Osteoblast (primary cell): ENCODE results near the gene DBN1. TPM values are rescaled to one million over a fixed set of nuclear protein-coding genes. Genes with fewer than 3 reads are reported as not detected.

Source experiments
- DNase-seq: peaks from one replicate; pipeline ENCODE4 v3.0.0; 2011; ENCODE audit warnings: low spot score, mixed read lengths; ENCODE audit not compliant: insufficient read length; ENCODE audit errors: missing footprints
- H2AFZ ChIP-seq: 2 replicates; pipeline ENCODE4 v1.6.0; 2011; ENCODE audit warnings: mild to moderate bottlenecking, low read length
- H3K27ac ChIP-seq: 2 replicates; pipeline ENCODE4 v1.5.1; 2011; ENCODE audit warnings: mild to moderate bottlenecking, low read depth, low read length, moderate library complexity
- H3K27me3 ChIP-seq: 2 replicates; pipeline ENCODE4 v1.6.0; 2012; ENCODE audit warnings: mild to moderate bottlenecking, control low read depth, inconsistent platforms, low read length, moderate library complexity; ENCODE audit not compliant: insufficient read depth
- H3K36me3 ChIP-seq: 2 replicates; pipeline ENCODE4 v1.5.1; 2011; ENCODE audit warnings: mild to moderate bottlenecking, low read length, control low read depth, moderate library complexity; ENCODE audit not compliant: insufficient read depth
- H3K4me1 ChIP-seq: 2 replicates; pipeline ENCODE4 v1.5.1; 2011; ENCODE audit warnings: mild to moderate bottlenecking, low read length, control low read depth, moderate library complexity; ENCODE audit not compliant: insufficient read depth
- H3K4me2 ChIP-seq: 2 replicates; pipeline ENCODE4 v1.6.0; 2011; ENCODE audit warnings: mild to moderate bottlenecking, low read length; ENCODE audit not compliant: insufficient read depth
- H3K4me3 ChIP-seq: fragments of 200-600 bp; sonication (generic); 3 replicates; pipeline ENCODE4 v1.5.1; 2012; ENCODE audit warnings: mild to moderate bottlenecking, low read length, inconsistent platforms; ENCODE audit not compliant: insufficient read depth
- H3K79me2 ChIP-seq: 2 replicates; pipeline ENCODE4 v1.6.0; 2012; ENCODE audit warnings: mild to moderate bottlenecking, low read length, control low read depth, inconsistent platforms; ENCODE audit not compliant: insufficient read depth
- H3K9me3 ChIP-seq: 2 replicates; pipeline ENCODE4 v1.5.1; 2011; ENCODE audit warnings: low read depth, low read length, control low read depth
- H4K20me1 ChIP-seq: 2 replicates; pipeline ENCODE4 v1.6.0; 2012; ENCODE audit warnings: mild to moderate bottlenecking, low read length, control low read depth; ENCODE audit not compliant: insufficient read depth
- total RNA-seq: library from RNA; depleted of rRNA; stranded (reverse); fragments of >200 nt; gene quantifications from 2 replicates; pipeline ENCODE4 v1.2.3, GENCODE V29; 2012
- TF ChIP-seq, protein P1 (sequence below): IDR thresholded peaks from 2 replicates; pipeline ENCODE4 v1.5.1; 2011; ENCODE audit warnings: mild to moderate bottlenecking, low read depth, low read length, moderate library complexity; ENCODE audit errors: extremely low read depth

The DBN1 gene
- total RNA-seq, 1 donor, result 139 TPM

- H3K4me1 ChIP-seq, result peaks cover 36% of the 10 kb centered on the region
- H3K9me3 ChIP-seq, result no peaks in the 10 kb centered on the region
- TF ChIP-seq, protein P1, sequence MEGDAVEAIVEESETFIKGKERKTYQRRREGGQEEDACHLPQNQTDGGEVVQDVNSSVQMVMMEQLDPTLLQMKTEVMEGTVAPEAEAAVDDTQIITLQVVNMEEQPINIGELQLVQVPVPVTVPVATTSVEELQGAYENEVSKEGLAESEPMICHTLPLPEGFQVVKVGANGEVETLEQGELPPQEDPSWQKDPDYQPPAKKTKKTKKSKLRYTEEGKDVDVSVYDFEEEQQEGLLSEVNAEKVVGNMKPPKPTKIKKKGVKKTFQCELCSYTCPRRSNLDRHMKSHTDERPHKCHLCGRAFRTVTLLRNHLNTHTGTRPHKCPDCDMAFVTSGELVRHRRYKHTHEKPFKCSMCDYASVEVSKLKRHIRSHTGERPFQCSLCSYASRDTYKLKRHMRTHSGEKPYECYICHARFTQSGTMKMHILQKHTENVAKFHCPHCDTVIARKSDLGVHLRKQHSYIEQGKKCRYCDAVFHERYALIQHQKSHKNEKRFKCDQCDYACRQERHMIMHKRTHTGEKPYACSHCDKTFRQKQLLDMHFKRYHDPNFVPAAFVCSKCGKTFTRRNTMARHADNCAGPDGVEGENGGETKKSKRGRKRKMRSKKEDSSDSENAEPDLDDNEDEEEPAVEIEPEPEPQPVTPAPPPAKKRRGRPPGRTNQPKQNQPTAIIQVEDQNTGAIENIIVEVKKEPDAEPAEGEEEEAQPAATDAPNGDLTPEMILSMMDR, result no peak
- no peak overlapping the region for H2AFZ ChIP-seq
- peak; percentile 92 for DNase-seq
- H3K27ac ChIP-seq, result no peak overlapping the region
- no peaks in the 10 kb centered on the region for H3K27me3 ChIP-seq
- H3K4me3 ChIP-seq, result no peak overlapping the region
- peaks cover 28% of the 10 kb centered on the region for H3K79me2 ChIP-seq
- H3K4me2 ChIP-seq, result no peak overlapping the region
- H3K36me3 ChIP-seq, result peaks cover 15% of the 10 kb centered on the region
- H4K20me1 ChIP-seq, result peaks cover 30% of the 10 kb centered on the region
Observed at GRCh38 chr5:177474846-177475562, 1.6 kb upstream of the DBN1 start.

DNA sequence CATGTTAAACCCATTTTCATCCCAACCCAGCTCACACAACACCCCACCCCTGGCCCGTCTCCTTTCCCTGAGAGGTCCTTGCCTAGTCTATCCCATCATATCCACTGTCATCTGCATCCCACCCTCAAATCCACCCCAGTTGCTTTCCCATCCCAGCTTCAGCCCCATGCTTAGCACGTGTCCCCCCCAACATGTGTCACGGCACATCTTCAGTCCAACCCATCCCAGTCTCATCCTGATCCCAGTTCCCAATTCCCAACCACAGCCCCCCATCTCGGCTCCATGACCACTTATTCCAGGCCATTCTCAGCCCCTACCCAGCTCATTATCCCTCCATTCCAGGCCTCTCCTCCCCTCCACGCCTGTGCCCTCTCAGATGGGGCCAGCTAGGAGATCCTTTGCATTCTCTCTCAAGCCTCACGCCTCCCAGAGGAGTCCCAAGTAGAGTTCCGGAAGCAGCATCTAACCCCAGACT is 605 bp upstream of the DBN1 start:
- no peaks in the 10 kb centered on the region for H3K9me3 ChIP-seq
- peak overlapping the region; percentile 46 for H3K4me3 ChIP-seq
- H3K27ac ChIP-seq, result no peak overlapping the region
- H4K20me1 ChIP-seq, result peaks cover 36% of the 10 kb centered on the region
- H3K27me3 ChIP-seq, result no peaks in the 10 kb centered on the region
- H3K79me2 ChIP-seq, result peaks cover 38% of the 10 kb centered on the region
- H3K4me2 ChIP-seq, result peak overlapping the region; percentile 48
- DNase-seq, result peak; percentile 90
- peaks cover 7% of the 10 kb centered on the region for H3K36me3 ChIP-seq
- peaks cover 36% of the 10 kb centered on the region for H3K4me1 ChIP-seq
- H2AFZ ChIP-seq, result no peak overlapping the region
- TF ChIP-seq, protein P1, result no peak

DNA sequence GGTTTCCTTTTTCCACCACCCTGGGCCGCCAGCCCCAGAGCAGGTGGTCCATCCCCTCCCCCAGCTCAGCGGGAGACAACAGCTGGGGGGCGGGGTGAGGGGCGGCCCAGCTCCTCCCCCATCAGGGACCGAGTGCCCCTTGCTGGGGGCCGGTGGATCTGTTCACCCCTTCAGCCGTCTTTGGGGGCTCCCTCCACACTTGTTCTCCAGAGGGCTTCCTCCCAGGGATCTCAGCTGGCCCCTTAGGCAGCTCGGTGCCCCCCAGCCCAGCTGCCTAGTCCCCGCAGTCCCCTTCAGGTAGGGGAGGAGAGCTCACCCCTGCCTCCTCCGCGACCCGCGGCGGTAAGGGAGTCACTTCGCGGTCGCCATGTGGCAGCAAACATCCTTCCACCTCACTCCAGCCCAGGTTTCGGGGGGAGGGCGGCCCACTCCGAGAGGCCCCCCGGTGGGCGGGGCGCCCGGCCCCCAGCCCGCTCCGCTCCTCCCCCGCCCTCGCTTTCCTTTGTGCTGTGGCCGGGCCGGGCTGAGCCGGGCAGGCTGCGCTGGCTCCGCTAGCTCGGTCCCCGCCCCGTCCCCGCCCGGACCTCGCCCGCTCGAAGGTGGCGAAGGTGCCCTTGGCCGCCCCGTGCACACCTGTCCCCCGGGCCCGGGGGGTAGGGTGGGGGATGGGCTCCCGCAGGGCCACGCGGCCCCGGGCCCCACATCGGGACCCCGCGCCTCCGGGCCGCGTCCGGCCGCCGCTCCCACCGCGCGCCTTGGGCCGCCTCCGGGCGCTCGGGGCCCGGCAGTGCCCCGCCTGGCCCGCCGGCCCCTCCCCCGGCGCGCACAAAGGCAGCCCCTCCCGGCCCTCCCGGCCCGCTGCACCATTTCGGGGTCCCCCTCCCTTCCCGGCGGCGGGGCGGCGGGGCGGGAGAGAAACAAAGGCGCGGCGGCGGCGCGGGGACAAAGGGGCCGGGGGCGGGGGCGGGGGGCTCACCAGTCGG is 683 bp downstream of the DBN1 start:
- peak; percentile 96 for DNase-seq
- H3K27ac ChIP-seq, result peak overlapping the region; percentile 80
- H3K36me3 ChIP-seq, result peaks cover 9% of the 10 kb centered on the region
- H3K79me2 ChIP-seq, result peaks cover 49% of the 10 kb centered on the region
- peaks cover 42% of the 10 kb centered on the region for H3K4me1 ChIP-seq
- peaks cover 47% of the 10 kb centered on the region for H4K20me1 ChIP-seq
- TF ChIP-seq, protein P1, result no peak
- H3K27me3 ChIP-seq, result no peaks in the 10 kb centered on the region
- peak overlapping the region; percentile 87 for H3K4me3 ChIP-seq
- H3K9me3 ChIP-seq, result no peaks in the 10 kb centered on the region
- peak overlapping the region; percentile 90 for H3K4me2 ChIP-seq
- H2AFZ ChIP-seq, result no peak overlapping the region
